Keratinocyte (primary cell): ENCODE data around the gene CNTNAP2. TPM values are rescaled to one million over a fixed set of nuclear protein-coding genes. Genes with fewer than 3 reads are reported as not detected.

Experiments
- DNase-seq: peaks from one replicate; pipeline ENCODE4 v3.0.0-alpha.2; 2011; ENCODE audit warnings: low read depth, missing footprints, low spot score
- FAIRE-seq: peaks from 2 replicates; lab custom pipeline; 2011; peaks lifted over from hg19 to GRCh38; lab: Jason Lieb, UNC
- H2AFZ ChIP-seq: 2 replicates; pipeline ENCODE4 v1.6.0; 2012; ENCODE audit warnings: low read length, control low read depth, inconsistent platforms; ENCODE audit not compliant: control insufficient read depth
- H3K27ac ChIP-seq: 2 replicates; pipeline ENCODE4 v1.5.1; 2011; ENCODE audit warnings: low read length; ENCODE audit not compliant: control insufficient read depth, insufficient read depth
- H3K27me3 ChIP-seq: 3 replicates; pipeline ENCODE4 v1.6.0; 2011; ENCODE audit warnings: low read length; ENCODE audit not compliant: control insufficient read depth, insufficient read depth; ENCODE audit errors: extremely low read depth
- H3K36me3 ChIP-seq, 2 experiments: 2 replicates in 1 of 2; 3 replicates in 1 of 2; pipeline ENCODE4 v1.5.1; 2011; ENCODE audit warnings: low read length in 2 of 2, mild to moderate bottlenecking in 1 of 2; ENCODE audit not compliant: control insufficient read depth in 2 of 2, insufficient read depth in 2 of 2; ENCODE audit errors: extremely low read depth in 1 of 2
- H3K4me1 ChIP-seq: 3 replicates; pipeline ENCODE4 v1.5.1; 2011; ENCODE audit warnings: low read length; ENCODE audit not compliant: control insufficient read depth, insufficient read depth; ENCODE audit errors: extremely low read depth
- H3K4me2 ChIP-seq: 3 replicates; pipeline ENCODE4 v1.6.0; 2011; ENCODE audit warnings: low read depth, low read length; ENCODE audit not compliant: control insufficient read depth, insufficient read depth; ENCODE audit errors: extremely low read depth
- H3K4me3 ChIP-seq, 3 experiments: fragments of 200-600 bp in 1 of 3; sonication (generic) in 1 of 3; 2 replicates in 2 of 3; 3 replicates in 1 of 3; pipeline ENCODE4 v1.5.1; 2011 to 2016; ENCODE audit warnings: low read length in 3 of 3, mild to moderate bottlenecking in 3 of 3, control low read depth in 2 of 3, inconsistent platforms in 1 of 3, low read depth in 1 of 3, mixed read lengths in 1 of 3, mixed run types in 1 of 3, moderate library complexity in 1 of 3; ENCODE audit not compliant: control insufficient read depth in 2 of 3, insufficient read depth in 2 of 3; ENCODE audit errors: extremely low read depth in 1 of 3
- H3K79me2 ChIP-seq: 2 replicates; pipeline ENCODE4 v1.6.0; 2012; ENCODE audit warnings: low read length; ENCODE audit not compliant: control insufficient read depth, insufficient read depth
- H3K9ac ChIP-seq: 3 replicates; pipeline ENCODE4 v1.6.0; 2011; ENCODE audit warnings: low read length; ENCODE audit not compliant: control insufficient read depth, insufficient read depth; ENCODE audit errors: extremely low read depth
- H3K9me1 ChIP-seq: 3 replicates; pipeline ENCODE4 v1.6.0; 2011; ENCODE audit warnings: low read length; ENCODE audit not compliant: control insufficient read depth, insufficient read depth; ENCODE audit errors: extremely low read depth
- H3K9me3 ChIP-seq: 2 replicates; pipeline ENCODE4 v1.5.1; 2012; ENCODE audit warnings: low read depth, low read length; ENCODE audit not compliant: control insufficient read depth
- H4K20me1 ChIP-seq: 3 replicates; pipeline ENCODE4 v1.6.0; 2011; ENCODE audit warnings: low read length; ENCODE audit not compliant: control insufficient read depth, insufficient read depth; ENCODE audit errors: extremely low read depth
- CTCF ChIP-seq, 3 experiments: IDR thresholded peaks in 1 of 3; conservative IDR thresholded peaks in 1 of 3; optimal IDR thresholded peaks in 1 of 3; 2 replicates in 2 of 3; 3 replicates in 1 of 3; pipeline versions ENCODE3 to v1.5.1; 2011; ENCODE audit warnings: low read length in 3 of 3, mild to moderate bottlenecking in 3 of 3, moderate library complexity in 2 of 3, control low read depth in 1 of 3, inconsistent platforms in 1 of 3; ENCODE audit not compliant: insufficient read depth in 2 of 3; ENCODE audit errors: extremely low read depth in 1 of 3
- EZH2 ChIP-seq: IDR thresholded peaks from one replicate; pipeline ENCODE4 v1.6.1; 2012; ENCODE audit warnings: inconsistent platforms, mild to moderate bottlenecking, low read length, moderate library complexity
- dilution Hi-C: fragments of 300-500 bp; cut with MboI; formaldehyde crosslinking; loops from one replicate; pipeline ENCODE4 v1.7.0; 2020; ENCODE audit warnings: low sequenced_read_pairs; ENCODE audit not compliant: extremely low pct_ligation_motif_present
- polyA plus RNA-seq, 5 experiments: library from polyadenylated mRNA; depleted of rRNA in 3 of 5; stranded (reverse) in 3 of 5; stranded (forward) in 1 of 5; unstranded in 1 of 5; fragments of >200 nt; gene quantifications; 1 replicate in 1 of 5; 2 replicates in 3 of 5; 3 replicates in 1 of 5; pipeline versions ENCODE4 v1.2.1 to v1.2.3, GENCODE V29; 2011 to 2012; ENCODE audit warnings: missing spikeins in 2 of 5, low read depth in 1 of 5, low replicate concordance in 1 of 5

The CNTNAP2 gene
- polyA plus RNA-seq, 1 donor (not counting 4 experiments of a cell fraction or from before 2014, with no cell fraction given), result 1.4 TPM

DNA sequence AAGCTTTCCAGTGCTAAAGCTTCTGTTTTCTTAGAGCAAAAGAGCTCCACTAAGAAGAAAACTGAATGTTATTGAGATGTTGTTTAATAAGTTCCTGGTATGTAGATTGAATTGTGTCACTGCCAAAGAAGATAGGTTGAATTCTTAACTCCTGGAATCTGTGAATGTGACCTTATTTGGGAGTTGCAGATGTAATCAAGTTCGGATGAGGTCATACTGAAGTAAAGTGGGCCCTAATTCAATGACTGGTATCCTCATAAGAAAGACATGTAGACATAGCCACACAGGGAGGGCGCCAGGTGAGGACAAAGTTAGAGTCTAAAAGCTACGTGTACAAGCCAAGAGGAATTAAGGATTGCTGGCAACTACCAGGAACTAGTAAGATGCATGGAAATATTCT lies 1741.8 kb downstream of the CNTNAP2 start:
- no peak for TF ChIP-seq EZH2
- no peak for TF ChIP-seq CTCF (optimal IDR thresholded peaks at IDR 0.05 in 1 of 3, IDR thresholded peaks at IDR 0.05 in 1 of 3, conservative IDR thresholded peaks at IDR 0.05 in 1 of 3; ENCODE audit: extremely low read depth in 1 of 3, insufficient read depth in 2 of 3, low read length in 3 of 3)
- dilution Hi-C loops, result no loop called here
- no peak overlapping the region for H3K4me3 ChIP-seq
- H3K9ac ChIP-seq, result no peak overlapping the region
- no peak overlapping the region for H3K27ac ChIP-seq
- no peaks in the 10 kb centered on the region for H3K27me3 ChIP-seq
- no peak for FAIRE-seq
- H3K4me2 ChIP-seq, result no peak overlapping the region
- H2AFZ ChIP-seq, result no peak overlapping the region
- H3K4me1 ChIP-seq, result no peaks in the 10 kb centered on the region
- no peaks in the 10 kb centered on the region for H3K36me3 ChIP-seq
- H3K9me3 ChIP-seq, result no peaks in the 10 kb centered on the region
- H3K9me1 ChIP-seq, result no peaks in the 10 kb centered on the region
- DNase-seq, result no peak
- H4K20me1 ChIP-seq, result no peaks in the 10 kb centered on the region
- no peaks in the 10 kb centered on the region for H3K79me2 ChIP-seq

DNA sequence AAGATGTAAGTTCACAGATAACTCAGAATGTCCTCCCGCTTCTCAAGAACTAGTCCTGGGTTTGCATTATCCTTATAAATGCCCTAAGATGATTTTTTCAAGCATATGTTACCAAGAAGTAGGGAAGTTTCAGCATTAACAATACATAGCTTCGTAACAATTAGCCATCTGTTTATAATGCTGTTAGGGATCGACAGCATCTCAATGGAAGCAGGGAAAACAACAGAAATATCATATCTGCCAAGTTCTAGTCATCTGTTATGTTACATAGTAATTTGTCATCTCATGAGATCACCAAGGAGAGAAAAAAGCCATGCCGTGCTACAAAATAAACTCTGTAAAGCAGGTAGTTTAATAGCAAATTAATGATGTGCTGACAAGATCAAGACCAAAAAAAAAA lies 1742.4 kb downstream of the CNTNAP2 start:
- Histone ChIP-seq H3K4me1 (no peaks in the 10 kb centered on the region), H3K9ac (no peak overlapping the region), H4K20me1 (no peaks in the 10 kb centered on the region), H2AFZ (no peak overlapping the region), H3K36me3 (no peaks in the 10 kb centered on the region), H3K4me2 (no peak overlapping the region), H3K79me2 (no peaks in the 10 kb centered on the region), H3K27ac (no peak overlapping the region), H3K9me1 (no peaks in the 10 kb centered on the region), H3K4me3 (no peak overlapping the region), H3K27me3 (no peaks in the 10 kb centered on the region), H3K9me3 (no peaks in the 10 kb centered on the region)
- dilution Hi-C loops, result no loop called here
- FAIRE-seq, result no peak
- TF ChIP-seq CTCF (optimal IDR thresholded peaks at IDR 0.05 in 1 of 3, IDR thresholded peaks at IDR 0.05 in 1 of 3, conservative IDR thresholded peaks at IDR 0.05 in 1 of 3; ENCODE audit: extremely low read depth in 1 of 3, insufficient read depth in 2 of 3, low read length in 3 of 3), result no peak
- no peak for TF ChIP-seq EZH2
- no peak for DNase-seq
